Measurements from ENCODE around the gene BMPR2. TPM values are rescaled to one million over a fixed set of nuclear protein-coding genes. Genes with fewer than 3 reads are reported as not detected.
A peak's percentile ranks its signal among the peaks of the same experiment; 100 is the strongest.

Gene BMPR2
- total RNA-seq, 4 donors from 2014 or later: 54.8 to 76.7 (median 67.7) TPM

DNA sequence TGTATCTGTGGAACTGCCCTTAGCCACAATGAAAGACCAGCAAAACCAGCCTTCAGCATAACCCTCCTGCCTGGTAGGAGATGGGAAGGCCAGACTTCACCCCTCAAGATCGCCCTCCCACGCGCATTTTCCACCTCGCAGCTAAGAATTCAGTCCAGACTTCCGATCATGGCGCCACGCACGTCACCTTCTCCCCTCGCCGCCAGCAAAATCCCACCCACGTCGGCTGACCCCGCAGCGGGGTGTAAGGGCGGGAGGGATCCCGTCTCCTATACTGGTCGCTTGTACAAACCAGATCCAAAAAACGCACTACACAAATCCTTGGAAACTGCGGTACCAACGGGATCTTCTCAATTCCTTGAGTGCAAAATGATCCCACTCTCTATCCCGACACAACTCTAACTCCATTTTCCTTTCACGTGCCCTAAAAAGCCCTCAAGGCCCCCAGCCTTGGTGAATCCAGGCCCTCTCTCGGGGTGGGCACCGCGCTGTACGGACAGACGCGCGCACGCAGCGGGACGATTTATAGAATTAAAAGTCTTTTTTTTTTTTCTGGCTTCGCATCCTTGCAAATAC lies 1.0 kb upstream of the BMPR2 start:
- no peaks in the 10 kb centered on the region for H3K36me3 ChIP-seq
- peak overlapping the region; percentile 93 to 98 (median 96) for H3K27ac ChIP-seq (replicated peaks in 1 of 4)
- TF ChIP-seq POLR2AphosphoS5 (IDR thresholded peaks at IDR 0.05) (peak; percentile 10 to 55), EP300 (IDR thresholded peaks at IDR 0.05) (no peak)
- intact Hi-C loops (cut with DNase I): loop anchor here (2.0 to 10.0 kb wide), 3 partner anchors 62 to 160 kb away; no protein-coding TSS in a partner anchor
- peaks cover 8 to 27% (median 20%) of the 10 kb centered on the region in 4 donors for H3K4me1 ChIP-seq
- H3K4me3 ChIP-seq: peak overlapping the region; percentile 79 to 84 (median 82)
- peak; percentile 94 for DNase-seq (ENCODE audit: extremely low spot score)
- H3K9me3 ChIP-seq: no peaks in the 10 kb centered on the region
- H3K27me3 ChIP-seq: no peaks in the 10 kb centered on the region
- WGBS: 1% methylated on average over 30 of the region's 33 CpGs

DNA sequence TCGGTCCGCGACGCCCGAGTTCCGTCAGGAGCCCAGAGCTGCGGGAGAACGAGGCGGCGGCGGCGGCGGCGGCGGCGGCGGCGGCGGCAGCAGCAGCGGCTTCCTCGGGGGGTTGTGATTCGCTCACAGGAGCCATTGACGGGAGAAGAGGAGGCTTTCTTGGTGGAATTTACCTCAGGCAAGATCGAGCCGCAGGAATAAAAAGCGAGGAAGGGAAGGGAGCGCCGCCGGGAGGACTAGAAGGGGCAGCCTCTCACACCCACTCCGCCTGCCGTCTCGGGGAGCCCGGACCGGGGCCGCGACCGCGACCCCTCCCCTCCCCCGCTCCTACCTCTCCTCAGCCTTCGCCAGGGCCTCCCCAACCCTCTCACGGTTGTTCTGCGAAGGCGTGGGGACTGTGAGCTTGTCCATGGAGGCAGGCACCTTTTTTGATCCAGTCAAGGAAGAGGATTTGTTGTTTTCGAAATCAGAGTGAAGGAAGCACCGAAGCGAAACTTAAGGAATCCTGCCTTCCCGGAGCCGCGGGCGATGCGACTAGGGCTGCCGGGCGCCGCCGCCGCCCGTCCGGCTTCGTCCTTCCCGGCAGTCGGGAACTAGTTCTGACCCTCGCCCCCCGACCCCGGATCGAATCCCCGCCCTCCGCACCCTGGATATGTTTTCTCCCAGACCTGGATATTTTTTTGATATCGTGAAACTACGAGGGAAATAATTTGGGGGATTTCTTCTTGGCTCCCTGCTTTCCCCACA lies 506 bp downstream of the BMPR2 start:
- intact Hi-C loops (cut with DNase I): loop anchor here (5.0 to 10.0 kb wide), 2 partner anchors 61 to 158 kb away; no protein-coding TSS in a partner anchor
- Histone ChIP-seq H3K4me1 (peaks cover 19 to 42% (median 36%) of the 10 kb centered on the region in 4 donors), H3K27me3 (no peaks in the 10 kb centered on the region), H3K9me3 (no peaks in the 10 kb centered on the region), H3K27ac (replicated peaks in 1 of 4) (peak overlapping the region; percentile 93 to 98 (median 96)), H3K36me3 (no peaks in the 10 kb centered on the region), H3K4me3 (peak overlapping the region; percentile 79 to 84 (median 82))
- WGBS: 1% methylated on average over 25 of the region's 69 CpGs
- TF ChIP-seq POLR2AphosphoS5 (IDR thresholded peaks at IDR 0.05) (peak in 1 of 2 donors; percentile 21), EP300 (IDR thresholded peaks at IDR 0.05) (no peak)
- TF ChIP-seq, protein P1, sequence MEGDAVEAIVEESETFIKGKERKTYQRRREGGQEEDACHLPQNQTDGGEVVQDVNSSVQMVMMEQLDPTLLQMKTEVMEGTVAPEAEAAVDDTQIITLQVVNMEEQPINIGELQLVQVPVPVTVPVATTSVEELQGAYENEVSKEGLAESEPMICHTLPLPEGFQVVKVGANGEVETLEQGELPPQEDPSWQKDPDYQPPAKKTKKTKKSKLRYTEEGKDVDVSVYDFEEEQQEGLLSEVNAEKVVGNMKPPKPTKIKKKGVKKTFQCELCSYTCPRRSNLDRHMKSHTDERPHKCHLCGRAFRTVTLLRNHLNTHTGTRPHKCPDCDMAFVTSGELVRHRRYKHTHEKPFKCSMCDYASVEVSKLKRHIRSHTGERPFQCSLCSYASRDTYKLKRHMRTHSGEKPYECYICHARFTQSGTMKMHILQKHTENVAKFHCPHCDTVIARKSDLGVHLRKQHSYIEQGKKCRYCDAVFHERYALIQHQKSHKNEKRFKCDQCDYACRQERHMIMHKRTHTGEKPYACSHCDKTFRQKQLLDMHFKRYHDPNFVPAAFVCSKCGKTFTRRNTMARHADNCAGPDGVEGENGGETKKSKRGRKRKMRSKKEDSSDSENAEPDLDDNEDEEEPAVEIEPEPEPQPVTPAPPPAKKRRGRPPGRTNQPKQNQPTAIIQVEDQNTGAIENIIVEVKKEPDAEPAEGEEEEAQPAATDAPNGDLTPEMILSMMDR (IDR thresholded peaks at IDR 0.05): no peak
- DNase-seq (ENCODE audit: extremely low spot score): no peak

DNA sequence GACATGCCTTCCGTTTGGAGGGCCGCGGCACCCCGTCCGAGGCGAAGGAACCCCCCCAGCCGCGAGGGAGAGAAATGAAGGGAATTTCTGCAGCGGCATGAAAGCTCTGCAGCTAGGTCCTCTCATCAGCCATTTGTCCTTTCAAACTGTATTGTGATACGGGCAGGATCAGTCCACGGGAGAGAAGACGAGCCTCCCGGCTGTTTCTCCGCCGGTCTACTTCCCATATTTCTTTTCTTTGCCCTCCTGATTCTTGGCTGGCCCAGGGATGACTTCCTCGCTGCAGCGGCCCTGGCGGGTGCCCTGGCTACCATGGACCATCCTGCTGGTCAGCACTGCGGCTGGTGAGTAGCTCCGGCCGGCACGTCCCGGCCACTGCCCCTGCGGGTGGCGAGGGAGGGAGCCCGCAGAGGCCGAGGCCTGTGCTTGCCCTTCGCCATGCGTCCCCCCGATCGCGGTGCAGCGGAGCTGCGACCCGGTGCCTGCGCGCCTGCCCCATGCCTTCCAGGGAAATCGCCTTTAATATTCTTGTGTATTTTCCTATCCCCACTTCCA lies 1.2 kb downstream of the BMPR2 start:
- WGBS: 1% methylated on average over 25 of the region's 38 CpGs
- TF ChIP-seq POLR2AphosphoS5 (IDR thresholded peaks at IDR 0.05): peak in 1 of 2 donors; percentile 29
- TF ChIP-seq, protein P1 (IDR thresholded peaks at IDR 0.05): no peak
- no peaks in the 10 kb centered on the region for H3K27me3 ChIP-seq
- intact Hi-C loops (cut with DNase I): loop anchor here (5.0 to 10.0 kb wide), 2 partner anchors 60 to 158 kb away; no protein-coding TSS in a partner anchor
- H3K36me3 ChIP-seq: no peaks in the 10 kb centered on the region
- no peaks in the 10 kb centered on the region for H3K9me3 ChIP-seq
- DNase-seq (ENCODE audit: extremely low spot score): peak; percentile 92
- peak overlapping the region; percentile 93 to 98 (median 96) for H3K27ac ChIP-seq (replicated peaks in 1 of 4)
- H3K4me1 ChIP-seq: peaks cover 25 to 49% (median 42%) of the 10 kb centered on the region in 4 donors
- peak overlapping the region; percentile 79 to 84 (median 82) for H3K4me3 ChIP-seq

DNA sequence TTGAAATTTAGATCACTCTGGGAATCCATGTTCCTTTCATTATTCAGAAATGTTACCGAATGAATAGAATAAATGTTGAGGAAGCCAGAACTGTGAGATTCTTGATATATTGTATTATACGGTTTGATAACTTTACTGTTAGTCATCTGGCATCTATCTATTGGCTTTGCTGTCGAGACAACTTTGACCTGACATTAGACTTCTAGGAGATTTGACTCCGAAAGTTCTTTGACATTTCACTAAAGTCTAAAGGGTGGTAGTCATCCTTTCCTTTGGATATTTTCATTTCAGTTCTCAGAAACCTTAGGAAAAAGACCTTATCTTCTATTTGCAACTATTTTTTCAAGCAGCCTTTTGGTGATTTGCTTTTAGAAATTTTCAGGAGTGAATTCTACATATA lies 1.9 kb downstream of the BMPR2 start:
- intact Hi-C loops (cut with DNase I): loop anchor here (5.0 to 10.0 kb wide), 2 partner anchors 59 to 157 kb away; no protein-coding TSS in a partner anchor
- no peaks in the 10 kb centered on the region for H3K27me3 ChIP-seq
- WGBS: 3% methylated on average over 4 of the region's 4 CpGs
- H3K36me3 ChIP-seq: no peaks in the 10 kb centered on the region
- no peak for TF ChIP-seq POLR2AphosphoS5 (IDR thresholded peaks at IDR 0.05)
- no peak for TF ChIP-seq EP300 (IDR thresholded peaks at IDR 0.05)
- no peak for TF ChIP-seq POLR2A (IDR thresholded peaks at IDR 0.05; ENCODE audit: low read depth)
- TF ChIP-seq, protein P1 (IDR thresholded peaks at IDR 0.05): no peak
- peaks cover 28 to 53% (median 49%) of the 10 kb centered on the region in 4 donors for H3K4me1 ChIP-seq
- H3K27ac ChIP-seq (replicated peaks in 1 of 4): peak overlapping the region; percentile 93 to 98 (median 96)
- H3K9me3 ChIP-seq: no peaks in the 10 kb centered on the region
- DNase-seq (ENCODE audit: extremely low spot score): no peak
- peak overlapping the region; percentile 79 to 84 (median 82) for H3K4me3 ChIP-seq

Data from esophagus muscularis mucosa (tissue), 4 donors.